CD4-positive, alpha-beta T cell treated with Interleukin-21 for 1 hour (primary cell): ENCODE data around the gene CDKN1C.
"Not testable (repeated sequence)": the region's sequence is repeated elsewhere in the genome, so short reads cannot be mapped to it uniquely, and the experiment has no call there.

Experiments
- DNase-seq: peaks from one replicate; pipeline ENCODE4 v3.0.0-alpha.2; 2020

CDKN1C gene

GRCh38 chr11:2922655-2923054 lies 37.1 kb upstream of the CDKN1C start:
- no peak for DNase-seq

GRCh38 chr11:2921742-2922493 lies 36.3 kb upstream of the CDKN1C start:
- DNase-seq = no peak

- no peak for DNase-seq
These were observed 35.7 kb upstream of the CDKN1C start for GRCh38 chr11:2921261-2921660.

GRCh38 chr11:2920343-2920742 lies 34.8 kb upstream of the CDKN1C start:
- DNase-seq = no peak

- no peak for DNase-seq
These were observed 34.3 kb upstream of the CDKN1C start for GRCh38 chr11:2919837-2920236.

- no peak for DNase-seq
These were observed 33.6 kb upstream of the CDKN1C start for GRCh38 chr11:2919188-2919587.

- no peak for DNase-seq
These were observed 32.4 kb upstream of the CDKN1C start for GRCh38 chr11:2917842-2918490.

GRCh38 chr11:2916892-2917645 lies 31.5 kb upstream of the CDKN1C start:
- no peak for DNase-seq

- DNase-seq = no peak
These were observed 30.7 kb upstream of the CDKN1C start for GRCh38 chr11:2916114-2916891.

GRCh38 chr11:2915473-2915872 lies 29.9 kb upstream of the CDKN1C start:
- DNase-seq = no peak

GRCh38 chr11:2914455-2915195 lies 29.1 kb upstream of the CDKN1C start:
- DNase-seq = no peak

GRCh38 chr11:2913776-2914175 lies 28.2 kb upstream of the CDKN1C start:
- no peak for DNase-seq

GRCh38 chr11:2913019-2913431 lies 27.4 kb upstream of the CDKN1C start:
- no peak for DNase-seq

GRCh38 chr11:2912498-2912897 lies 26.9 kb upstream of the CDKN1C start:
- DNase-seq = no peak

- DNase-seq = no peak
These were observed 26.3 kb upstream of the CDKN1C start for GRCh38 chr11:2911785-2912391.

GRCh38 chr11:2911088-2911784 lies 25.7 kb upstream of the CDKN1C start:
- no peak for DNase-seq

- DNase-seq = no peak
These were observed 24.9 kb upstream of the CDKN1C start for GRCh38 chr11:2910401-2910955.

- DNase-seq = no peak
These were observed 23.7 kb upstream of the CDKN1C start for GRCh38 chr11:2909133-2909902.

GRCh38 chr11:2908130-2908529 lies 22.6 kb upstream of the CDKN1C start:
- DNase-seq = no peak

- not testable (repeated sequence) for DNase-seq
These were observed 19.7 kb upstream of the CDKN1C start for GRCh38 chr11:2905299-2905698.
